ENCODE measurements around the gene TEC.

GRCh38 chr4:48205626-48206025, 64.0 kb downstream of the TEC start:
- TF ChIP-seq POLR2AphosphoS5 (IDR thresholded peaks at IDR 0.05; ENCODE audit: borderline replicate concordance, low read depth, low read length), result no peak
- TF ChIP-seq EZH2 (IDR thresholded peaks at IDR 0.05), result no peak
